ENCODE results near the gene RFX1.

The RFX1 gene

GRCh38 chr19:13995017-13995728 lies 10.9 kb downstream of the RFX1 start:
- Mint-ChIP-seq H3K27ac (no peak overlapping the region), H3K27me3 (ENCODE audit: low read depth) (no peaks in the 10 kb centered on the region), H3K36me3 (ENCODE audit: low read depth) (peaks cover 12% of the 10 kb centered on the region), H3K9me3 (peaks cover 6% of the 10 kb centered on the region), H3K4me1 (ENCODE audit: low read depth) (peaks cover 1% of the 10 kb centered on the region), H3K4me3 (no peak overlapping the region)

- Mint-ChIP-seq H3K27ac (no peak overlapping the region), H3K36me3 (ENCODE audit: low read depth) (peaks cover 23% of the 10 kb centered on the region), H3K27me3 (ENCODE audit: low read depth) (no peaks in the 10 kb centered on the region), H3K4me3 (no peak overlapping the region), H3K9me3 (peaks cover under 1% of the 10 kb centered on the region), H3K4me1 (ENCODE audit: low read depth) (peaks cover 15% of the 10 kb centered on the region)
These were observed 12.4 kb downstream of the RFX1 start for GRCh38 chr19:13993590-13994300.

GRCh38 chr19:13992025-13992424 lies 14.1 kb downstream of the RFX1 start:
- peak overlapping the region; percentile 52 for H3K27ac Mint-ChIP-seq
- no peaks in the 10 kb centered on the region for H3K9me3 Mint-ChIP-seq
- peaks cover 20% of the 10 kb centered on the region for H3K4me1 Mint-ChIP-seq (ENCODE audit: low read depth)
- H3K27me3 Mint-ChIP-seq (ENCODE audit: low read depth), result no peaks in the 10 kb centered on the region
- no peak overlapping the region for H3K4me3 Mint-ChIP-seq
- H3K36me3 Mint-ChIP-seq (ENCODE audit: low read depth), result peaks cover 23% of the 10 kb centered on the region

GRCh38 chr19:13990085-13990484 lies 16.0 kb downstream of the RFX1 start:
- H3K4me1 Mint-ChIP-seq (ENCODE audit: low read depth), result peaks cover 32% of the 10 kb centered on the region
- H3K9me3 Mint-ChIP-seq, result no peaks in the 10 kb centered on the region
- H3K4me3 Mint-ChIP-seq, result no peak overlapping the region
- H3K27me3 Mint-ChIP-seq (ENCODE audit: low read depth), result no peaks in the 10 kb centered on the region
- peaks cover 23% of the 10 kb centered on the region for H3K36me3 Mint-ChIP-seq (ENCODE audit: low read depth)
- peak overlapping the region; percentile 71 for H3K27ac Mint-ChIP-seq

GRCh38 chr19:13989487-13989886 lies 16.6 kb downstream of the RFX1 start:
- peaks cover 23% of the 10 kb centered on the region for H3K36me3 Mint-ChIP-seq (ENCODE audit: low read depth)
- H3K27me3 Mint-ChIP-seq (ENCODE audit: low read depth), result no peaks in the 10 kb centered on the region
- no peak overlapping the region for H3K4me3 Mint-ChIP-seq
- no peaks in the 10 kb centered on the region for H3K9me3 Mint-ChIP-seq
- H3K4me1 Mint-ChIP-seq (ENCODE audit: low read depth), result peaks cover 32% of the 10 kb centered on the region
- H3K27ac Mint-ChIP-seq, result peak overlapping the region; percentile 71

GRCh38 chr19:13987101-13987890 lies 18.8 kb downstream of the RFX1 start:
- Mint-ChIP-seq H3K27ac (peak overlapping the region; percentile 96), H3K4me1 (ENCODE audit: low read depth) (peaks cover 32% of the 10 kb centered on the region), H3K36me3 (ENCODE audit: low read depth) (peaks cover 27% of the 10 kb centered on the region), H3K27me3 (ENCODE audit: low read depth) (no peaks in the 10 kb centered on the region), H3K4me3 (peak overlapping the region; percentile 54), H3K9me3 (no peaks in the 10 kb centered on the region)

GRCh38 chr19:13986348-13986904 lies 19.7 kb downstream of the RFX1 start:
- Mint-ChIP-seq H3K9me3 (no peaks in the 10 kb centered on the region), H3K27me3 (ENCODE audit: low read depth) (no peaks in the 10 kb centered on the region), H3K4me3 (peak overlapping the region; percentile 54), H3K4me1 (ENCODE audit: low read depth) (peaks cover 37% of the 10 kb centered on the region), H3K27ac (peak overlapping the region; percentile 96), H3K36me3 (ENCODE audit: low read depth) (peaks cover 22% of the 10 kb centered on the region)

- Mint-ChIP-seq H3K9me3 (no peaks in the 10 kb centered on the region), H3K27me3 (ENCODE audit: low read depth) (no peaks in the 10 kb centered on the region), H3K27ac (peak overlapping the region; percentile 96), H3K4me1 (ENCODE audit: low read depth) (peaks cover 41% of the 10 kb centered on the region), H3K36me3 (ENCODE audit: low read depth) (peaks cover 19% of the 10 kb centered on the region), H3K4me3 (no peak overlapping the region)
These were observed 20.3 kb downstream of the RFX1 start for GRCh38 chr19:13985771-13986347.

GRCh38 chr19:13984875-13985741 lies 21.0 kb downstream of the RFX1 start:
- Mint-ChIP-seq H3K36me3 (ENCODE audit: low read depth) (peaks cover 18% of the 10 kb centered on the region), H3K4me3 (no peak overlapping the region), H3K4me1 (ENCODE audit: low read depth) (peaks cover 39% of the 10 kb centered on the region), H3K27ac (peak overlapping the region; percentile 93), H3K27me3 (ENCODE audit: low read depth) (no peaks in the 10 kb centered on the region), H3K9me3 (no peaks in the 10 kb centered on the region)

- Mint-ChIP-seq H3K4me1 (ENCODE audit: low read depth) (peaks cover 34% of the 10 kb centered on the region), H3K27me3 (ENCODE audit: low read depth) (no peaks in the 10 kb centered on the region), H3K36me3 (ENCODE audit: low read depth) (peaks cover 10% of the 10 kb centered on the region), H3K27ac (no peak overlapping the region), H3K9me3 (no peaks in the 10 kb centered on the region), H3K4me3 (no peak overlapping the region)
These were observed 21.9 kb downstream of the RFX1 start for GRCh38 chr19:13984186-13984585.

- Mint-ChIP-seq H3K27ac (no peak overlapping the region), H3K4me1 (ENCODE audit: low read depth) (peaks cover 29% of the 10 kb centered on the region), H3K4me3 (no peak overlapping the region), H3K36me3 (ENCODE audit: low read depth) (peaks cover 4% of the 10 kb centered on the region), H3K27me3 (ENCODE audit: low read depth) (no peaks in the 10 kb centered on the region), H3K9me3 (no peaks in the 10 kb centered on the region)
These were observed 22.8 kb downstream of the RFX1 start for GRCh38 chr19:13983213-13983889.

- Mint-ChIP-seq H3K4me1 (ENCODE audit: low read depth) (peaks cover 28% of the 10 kb centered on the region), H3K27me3 (ENCODE audit: low read depth) (no peaks in the 10 kb centered on the region), H3K27ac (no peak overlapping the region), H3K36me3 (ENCODE audit: low read depth) (peaks cover 4% of the 10 kb centered on the region), H3K9me3 (no peaks in the 10 kb centered on the region), H3K4me3 (no peak overlapping the region)
These were observed 23.3 kb downstream of the RFX1 start for GRCh38 chr19:13982773-13983172.

- H3K4me3 Mint-ChIP-seq, result no peak overlapping the region
- H3K27me3 Mint-ChIP-seq (ENCODE audit: low read depth), result no peaks in the 10 kb centered on the region
- peaks cover 4% of the 10 kb centered on the region for H3K36me3 Mint-ChIP-seq (ENCODE audit: low read depth)
- no peak overlapping the region for H3K27ac Mint-ChIP-seq
- H3K9me3 Mint-ChIP-seq, result no peaks in the 10 kb centered on the region
- H3K4me1 Mint-ChIP-seq (ENCODE audit: low read depth), result peaks cover 24% of the 10 kb centered on the region
These were observed 24.1 kb downstream of the RFX1 start for GRCh38 chr19:13981988-13982501.
